ENCODE results near the gene ABCA13.
A peak's percentile ranks its signal among the peaks of the same experiment; 100 is the strongest.

Gene ABCA13

GRCh38 chr7:48165157-48165556 is 6.1 kb upstream of the ABCA13 start:
- TF ChIP-seq CTCF (IDR thresholded peaks at IDR 0.05; ENCODE audit: low read depth, low read length, missing control alignments) = no peak
- in situ Hi-C loops (cut with HindIII; ENCODE audit: low pct_ligation_motif_present, low sequenced_read_pairs) = no loop called here
- DNase-seq = no peak

GRCh38 chr7:48168159-48168558 is 3.1 kb upstream of the ABCA13 start:
- Histone ChIP-seq H3K27ac (no peak overlapping the region), H3K36me3 (replicated peaks) (no peaks in the 10 kb centered on the region), H3K27me3 (replicated peaks) (no peaks in the 10 kb centered on the region), H3K4me3 (ENCODE audit: low read depth, low read length) (no peak overlapping the region)
- in situ Hi-C loops (cut with HindIII; ENCODE audit: low pct_ligation_motif_present, low sequenced_read_pairs) = no loop called here
- DNase-seq = peak; percentile 71
- peak; percentile 37 for TF ChIP-seq CTCF (IDR thresholded peaks at IDR 0.05; ENCODE audit: low read depth, low read length, missing control alignments)

More at GRCh38 chr7:48165157-48165556, 6.1 kb upstream of the ABCA13 start:
- no peaks in the 10 kb centered on the region for H3K27me3 ChIP-seq (replicated peaks)
- H3K36me3 ChIP-seq (replicated peaks) = no peaks in the 10 kb centered on the region
- no peak overlapping the region for H3K4me3 ChIP-seq (ENCODE audit: low read depth, low read length)
- no peak overlapping the region for H3K27ac ChIP-seq

GRCh38 chr7:48170506-48170905 is 752 bp upstream of the ABCA13 start:
- Histone ChIP-seq H3K27ac (no peak overlapping the region), H3K4me3 (ENCODE audit: low read depth, low read length) (no peak overlapping the region), H3K27me3 (replicated peaks) (no peaks in the 10 kb centered on the region), H3K36me3 (replicated peaks) (no peaks in the 10 kb centered on the region)
- no peak for TF ChIP-seq CTCF (IDR thresholded peaks at IDR 0.05; ENCODE audit: low read depth, low read length, missing control alignments)
- no peak for DNase-seq
- in situ Hi-C loops (cut with HindIII; ENCODE audit: low pct_ligation_motif_present, low sequenced_read_pairs) = no loop called here

GRCh38 chr7:48173313-48173712 is 2.1 kb downstream of the ABCA13 start:
- Histone ChIP-seq H3K27me3 (replicated peaks) (no peaks in the 10 kb centered on the region), H3K36me3 (replicated peaks) (no peaks in the 10 kb centered on the region), H3K4me3 (ENCODE audit: low read depth, low read length) (no peak overlapping the region), H3K27ac (peak overlapping the region; percentile 70)
- DNase-seq = no peak
- TF ChIP-seq CTCF (IDR thresholded peaks at IDR 0.05; ENCODE audit: low read depth, low read length, missing control alignments) = no peak
- in situ Hi-C loops (cut with HindIII; ENCODE audit: low pct_ligation_motif_present, low sequenced_read_pairs) = no loop called here

GRCh38 chr7:48173756-48174382 is 2.6 kb downstream of the ABCA13 start:
- no peaks in the 10 kb centered on the region for H3K36me3 ChIP-seq (replicated peaks)
- in situ Hi-C loops (cut with HindIII; ENCODE audit: low pct_ligation_motif_present, low sequenced_read_pairs) = no loop called here
- TF ChIP-seq CTCF (IDR thresholded peaks at IDR 0.05; ENCODE audit: low read depth, low read length, missing control alignments) = no peak
- no peaks in the 10 kb centered on the region for H3K27me3 ChIP-seq (replicated peaks)
- DNase-seq = peak; percentile 56
- peak overlapping the region; percentile 70 for H3K27ac ChIP-seq
- no peak overlapping the region for H3K4me3 ChIP-seq (ENCODE audit: low read depth, low read length)

GRCh38 chr7:48175019-48175418 is 3.8 kb downstream of the ABCA13 start:
- no peak for DNase-seq
- TF ChIP-seq CTCF (IDR thresholded peaks at IDR 0.05; ENCODE audit: low read depth, low read length, missing control alignments) = no peak
- H3K27me3 ChIP-seq (replicated peaks) = no peaks in the 10 kb centered on the region

More at GRCh38 chr7:48175019-48175418, 3.8 kb downstream of the ABCA13 start:
- Histone ChIP-seq H3K27ac (no peak overlapping the region), H3K4me3 (ENCODE audit: low read depth, low read length) (no peak overlapping the region), H3K36me3 (replicated peaks) (no peaks in the 10 kb centered on the region)
- in situ Hi-C loops (cut with HindIII; ENCODE audit: low pct_ligation_motif_present, low sequenced_read_pairs) = no loop called here
